ENCODE measurements around the gene HMSD.

GRCh38 chr18:63963615-63964256 is 14.6 kb downstream of the HMSD start:
- TF ChIP-seq CTCF (IDR thresholded peaks at IDR 0.05 in 4 of 5, conservative IDR thresholded peaks at IDR 0.05 in 1 of 5): peak; percentile 28 to 74 (median 44)
- TF ChIP-seq POLR2A (IDR thresholded peaks at IDR 0.05): no peak

Data from gastrocnemius medialis (tissue), 4 donors.